SK-N-DZ (cell line): Measurements from ENCODE around the gene SPDYC.

ENCODE experiments used
- DNase-seq: peaks from one replicate; pipeline ENCODE4 v3.0.0-alpha.2; 2015; ENCODE audit warnings: low spot score

SPDYC gene

GRCh38 chr11:65206441-65206841 is 36.4 kb downstream of the SPDYC start:
- no peak for DNase-seq

- DNase-seq = no peak
Observed at GRCh38 chr11:65206901-65207300, 36.9 kb downstream of the SPDYC start.

GRCh38 chr11:65207918-65208784 is 38.1 kb downstream of the SPDYC start:
- DNase-seq = no peak

GRCh38 chr11:65208785-65209710 is 39.0 kb downstream of the SPDYC start:
- DNase-seq = no peak

DNA sequence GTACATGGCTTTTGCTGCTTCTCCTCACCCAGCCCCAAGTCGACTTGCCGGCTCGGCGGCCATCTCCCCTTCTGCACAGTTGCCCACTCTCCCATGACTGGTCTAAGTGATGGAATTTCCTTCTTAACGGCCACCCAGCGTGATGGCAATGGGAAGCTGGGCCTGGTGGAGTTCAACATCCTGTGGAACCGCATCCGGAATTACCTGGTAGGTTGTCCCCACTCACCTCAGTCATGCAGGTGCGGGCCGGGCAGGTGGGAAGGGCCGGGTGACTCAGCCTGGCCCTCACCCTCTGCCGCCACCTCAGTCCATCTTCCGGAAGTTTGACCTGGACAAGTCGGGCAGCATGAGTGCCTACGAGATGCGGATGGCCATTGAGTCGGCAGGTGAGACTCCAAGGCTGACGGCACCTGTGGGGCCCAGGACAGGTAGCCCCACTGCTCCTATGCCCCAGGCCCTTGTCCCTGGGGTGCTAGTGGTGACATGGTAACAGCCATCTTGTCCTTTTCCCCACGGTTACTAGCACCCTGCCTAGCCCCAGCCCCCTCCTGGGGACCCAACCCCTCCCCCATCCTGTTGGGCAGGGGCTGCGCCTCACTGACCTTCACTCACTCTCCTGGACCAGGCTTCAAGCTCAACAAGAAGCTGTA is 39.8 kb downstream of the SPDYC start:
- DNase-seq = no peak

DNA sequence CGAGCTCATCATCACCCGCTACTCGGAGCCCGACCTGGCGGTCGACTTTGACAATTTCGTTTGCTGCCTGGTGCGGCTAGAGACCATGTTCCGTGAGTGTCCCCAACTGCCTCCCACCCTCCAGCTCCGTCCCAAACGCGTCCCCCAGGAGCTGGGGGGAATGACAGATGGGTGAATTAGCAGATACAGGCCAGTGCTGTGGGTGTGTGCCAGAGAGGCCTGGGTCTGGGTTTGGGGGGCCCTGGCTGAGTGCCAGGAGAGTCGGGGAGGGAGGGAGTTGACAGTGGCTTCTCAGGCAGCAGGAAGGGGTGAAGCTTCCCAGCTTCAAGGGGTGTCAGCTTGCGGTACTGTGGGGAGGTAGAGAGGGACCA is 40.3 kb downstream of the SPDYC start:
- no peak for DNase-seq

- DNase-seq = no peak
Observed at GRCh38 chr11:65210748-65211147, 40.7 kb downstream of the SPDYC start.

GRCh38 chr11:65211293-65212105 is 41.5 kb downstream of the SPDYC start:
- no peak for DNase-seq

DNA sequence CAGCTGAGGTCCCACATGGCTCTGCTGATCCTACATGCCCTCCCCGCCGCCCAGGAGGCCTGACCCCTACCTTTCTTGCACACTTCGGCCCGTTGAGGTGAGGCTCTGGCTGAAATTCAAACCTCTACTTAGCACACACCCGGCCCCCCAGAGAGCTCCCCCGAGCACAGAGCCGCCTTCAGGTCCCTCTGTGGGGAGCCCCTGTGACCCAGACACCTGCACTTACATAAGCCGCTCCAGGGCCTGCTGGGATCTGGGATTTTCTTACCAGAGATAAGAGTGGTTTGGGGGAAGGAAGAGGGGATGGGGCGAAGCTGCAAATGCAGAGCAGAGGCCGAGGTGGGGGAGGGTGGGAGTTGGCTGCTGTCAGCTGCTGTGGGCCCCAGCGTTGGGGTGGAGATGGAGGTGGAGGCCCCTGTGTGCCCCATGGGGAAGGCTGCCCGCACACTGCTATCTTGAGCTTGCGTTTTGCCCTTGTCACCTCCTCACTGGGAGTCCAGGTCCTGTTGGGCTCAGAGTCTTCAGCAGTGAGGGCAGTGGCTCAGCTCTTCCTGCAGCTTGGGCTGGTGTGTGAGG is 42.3 kb downstream of the SPDYC start:
- DNase-seq = no peak

- DNase-seq = no peak
Observed at GRCh38 chr11:65213322-65214211, 43.5 kb downstream of the SPDYC start.

DNA sequence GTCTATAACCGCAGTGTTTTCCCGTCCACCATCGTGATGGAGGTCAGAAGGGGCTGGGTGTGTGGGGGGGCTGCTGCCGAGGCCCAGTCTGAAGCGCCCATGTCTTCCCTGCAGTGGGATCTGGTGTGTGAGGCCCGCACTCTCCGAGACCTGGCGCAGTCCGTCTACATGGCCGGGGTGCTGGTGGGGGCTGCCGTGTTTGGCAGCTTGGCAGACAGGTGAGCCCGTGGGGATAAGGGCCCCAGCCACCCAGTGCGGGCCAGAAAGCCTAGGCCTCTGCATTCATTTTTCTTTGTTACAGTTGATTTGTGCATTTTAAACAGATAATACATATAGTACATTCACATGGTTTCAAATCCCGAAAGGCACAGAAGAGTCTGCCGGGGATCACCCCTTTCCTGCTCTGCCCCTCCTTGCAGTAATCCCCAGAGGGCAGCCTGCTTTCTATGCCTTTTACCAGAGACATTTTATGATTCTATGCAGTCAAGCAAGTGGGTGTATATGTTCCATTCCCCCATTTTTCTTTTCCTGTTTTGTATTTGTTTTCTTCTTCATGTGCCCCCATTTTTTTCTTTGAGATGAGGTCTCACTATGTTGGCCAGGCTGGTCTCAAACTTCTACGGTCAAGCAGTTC is 44.3 kb downstream of the SPDYC start:
- no peak for DNase-seq

GRCh38 chr11:65215441-65216076 is 45.5 kb downstream of the SPDYC start:
- no peak for DNase-seq

DNA sequence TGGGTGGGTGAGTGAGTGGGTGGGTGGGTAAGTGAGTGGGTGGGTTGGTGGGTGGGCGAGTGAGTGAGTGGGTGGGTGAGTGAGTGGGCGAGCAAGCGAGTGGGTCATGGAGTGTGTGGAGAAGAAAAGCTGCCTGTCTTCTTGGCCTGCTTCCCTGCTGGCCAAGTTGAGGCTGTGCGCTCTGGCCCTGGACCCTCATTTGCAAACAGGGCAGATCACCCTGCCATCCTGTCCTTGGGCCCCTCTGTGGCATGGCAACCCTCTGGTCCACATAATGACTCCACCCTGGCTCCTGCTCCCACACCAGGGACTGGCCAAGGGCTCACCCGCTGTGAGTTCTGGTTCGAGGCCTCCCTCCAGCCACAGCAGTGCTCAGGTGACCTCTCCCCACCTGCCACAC is 46.8 kb downstream of the SPDYC start:
- no peak for DNase-seq

- no peak for DNase-seq
Observed at GRCh38 chr11:65217441-65218423, 47.7 kb downstream of the SPDYC start.

DNA sequence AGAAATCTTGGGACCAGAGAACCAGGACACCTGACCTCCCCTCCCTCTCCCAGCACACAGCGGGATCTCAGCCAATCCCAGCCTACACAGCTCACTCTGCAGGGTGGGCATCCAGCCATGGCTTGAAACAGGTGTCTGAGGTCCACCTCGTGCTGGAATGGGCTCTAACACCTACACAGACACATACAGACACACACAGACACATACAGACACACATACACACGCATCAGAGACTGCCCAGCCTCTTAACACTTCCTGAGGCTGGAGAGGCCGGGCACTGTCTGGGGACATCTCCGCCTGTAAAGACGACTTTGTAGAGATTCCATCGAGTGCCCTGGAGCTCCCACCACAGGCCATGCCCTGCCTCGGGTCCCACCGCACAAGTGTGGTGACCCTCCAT is 48.4 kb downstream of the SPDYC start:
- DNase-seq = no peak

GRCh38 chr11:65219930-65220213 is 49.8 kb downstream of the SPDYC start:
- DNase-seq = no peak

- no peak for DNase-seq
Observed at GRCh38 chr11:65221026-65221425, 51.0 kb downstream of the SPDYC start.
